A549 (cell line): ENCODE results near the gene ZFHX3.

ENCODE experiments used
- BHLHE40 ChIP-seq: IDR thresholded peaks from 2 replicates; pipeline ENCODE4 v1.6.1; 2012; ENCODE audit warnings: low read depth, low read length, inconsistent platforms
- CBX2 ChIP-seq: fragments of 200-600 bp; sonication (generic); IDR thresholded peaks from 2 replicates; pipeline ENCODE4 v1.6.1; 2016; ENCODE audit warnings: low read depth, mild to moderate bottlenecking, borderline replicate concordance
- EP300 ChIP-seq, 2 experiments: fragments of >200 bp; sonication (Bioruptor Twin); formaldehyde crosslinking; IDR thresholded peaks; 2 replicates in 1 of 2; 3 replicates in 1 of 2; pipeline ENCODE4 v1.6.1; 2016 to 2017
- PHF8 ChIP-seq: fragments of 200-600 bp; sonication (generic); IDR thresholded peaks from 2 replicates; pipeline ENCODE4 v1.6.1; 2016; ENCODE audit warnings: low read depth, mild to moderate bottlenecking, antibody characterized with exemption, moderate library complexity, borderline replicate concordance
- POLR2A ChIP-seq: IDR thresholded peaks from 2 replicates; pipeline ENCODE4 v1.6.1; 2012; ENCODE audit warnings: mild to moderate bottlenecking, low read length
- RAD21 ChIP-seq, 2 experiments: fragments of >200 bp in 1 of 2; sonication (Bioruptor Twin) in 1 of 2; formaldehyde crosslinking in 1 of 2; IDR thresholded peaks in 1 of 2; conservative IDR thresholded peaks in 1 of 2; 2 replicates in 1 of 2; 3 replicates in 1 of 2; pipeline ENCODE4 v1.6.1; 2012 to 2018; ENCODE audit warnings: inconsistent platforms in 1 of 2
- SMC3 ChIP-seq: fragments of >200 bp; sonication (Bioruptor Twin); formaldehyde crosslinking; IDR thresholded peaks from 3 replicates; pipeline ENCODE4 v1.6.1; 2018; ENCODE audit warnings: inconsistent platforms
- TF ChIP-seq, protein P1 (sequence below): fragments of >200 bp; sonication (Bioruptor Twin); formaldehyde crosslinking; IDR thresholded peaks from 3 replicates; pipeline ENCODE4 v1.5.1; 2016
- TF ChIP-seq, protein P2 (sequence below): fragments of 200-600 bp; sonication (generic); IDR thresholded peaks from 2 replicates; pipeline ENCODE4 v1.6.1; 2016; ENCODE audit warnings: antibody characterized with exemption, mild to moderate bottlenecking, moderate library complexity
- TF ChIP-seq, protein P3 (sequence below): fragments of >200 bp; sonication (Bioruptor Twin); formaldehyde crosslinking; IDR thresholded peaks from 2 replicates; pipeline ENCODE4 v1.6.1; 2016

DNA sequence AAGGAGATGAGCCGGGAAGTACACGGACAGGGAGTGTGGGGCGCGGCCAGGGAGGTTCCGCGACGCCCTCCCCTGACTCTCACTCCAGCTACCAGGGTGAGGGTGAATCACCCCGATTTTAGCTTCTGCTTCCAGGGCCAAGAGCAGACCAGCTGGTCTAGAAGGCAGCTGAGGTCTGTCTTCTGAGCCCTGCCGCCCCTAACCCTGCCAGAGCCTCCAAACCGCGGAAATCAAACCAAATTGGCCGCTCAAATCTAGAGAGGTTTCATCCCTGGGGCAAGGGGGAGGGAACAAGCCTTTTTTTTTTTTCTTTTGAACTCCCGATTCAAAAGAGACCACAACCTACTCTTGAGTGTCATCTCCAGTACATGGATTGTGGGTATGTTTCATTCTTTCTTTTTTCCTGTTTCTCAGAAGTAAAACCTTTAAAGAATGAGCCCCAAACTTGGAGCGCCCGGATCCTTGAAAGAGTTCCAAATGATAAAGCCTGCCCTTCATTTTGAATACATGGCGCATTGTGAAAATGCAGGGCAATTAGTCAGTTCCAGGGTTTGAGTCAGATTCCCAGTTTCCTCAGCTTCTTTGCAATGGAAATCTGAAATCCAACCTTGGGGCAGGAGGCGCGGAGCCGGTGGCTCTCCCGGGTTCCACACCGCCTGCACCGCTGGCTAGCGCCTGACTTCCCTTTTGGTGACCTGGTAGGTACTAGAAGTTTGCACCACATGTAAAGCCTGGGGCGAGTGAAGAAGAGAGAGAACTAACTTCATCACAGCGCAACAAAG lies 16.5 kb upstream of the ZFHX3 start:
- TF ChIP-seq, protein P1, sequence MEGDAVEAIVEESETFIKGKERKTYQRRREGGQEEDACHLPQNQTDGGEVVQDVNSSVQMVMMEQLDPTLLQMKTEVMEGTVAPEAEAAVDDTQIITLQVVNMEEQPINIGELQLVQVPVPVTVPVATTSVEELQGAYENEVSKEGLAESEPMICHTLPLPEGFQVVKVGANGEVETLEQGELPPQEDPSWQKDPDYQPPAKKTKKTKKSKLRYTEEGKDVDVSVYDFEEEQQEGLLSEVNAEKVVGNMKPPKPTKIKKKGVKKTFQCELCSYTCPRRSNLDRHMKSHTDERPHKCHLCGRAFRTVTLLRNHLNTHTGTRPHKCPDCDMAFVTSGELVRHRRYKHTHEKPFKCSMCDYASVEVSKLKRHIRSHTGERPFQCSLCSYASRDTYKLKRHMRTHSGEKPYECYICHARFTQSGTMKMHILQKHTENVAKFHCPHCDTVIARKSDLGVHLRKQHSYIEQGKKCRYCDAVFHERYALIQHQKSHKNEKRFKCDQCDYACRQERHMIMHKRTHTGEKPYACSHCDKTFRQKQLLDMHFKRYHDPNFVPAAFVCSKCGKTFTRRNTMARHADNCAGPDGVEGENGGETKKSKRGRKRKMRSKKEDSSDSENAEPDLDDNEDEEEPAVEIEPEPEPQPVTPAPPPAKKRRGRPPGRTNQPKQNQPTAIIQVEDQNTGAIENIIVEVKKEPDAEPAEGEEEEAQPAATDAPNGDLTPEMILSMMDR: no peak
- no peak for TF ChIP-seq CBX2
- no peak for TF ChIP-seq POLR2A
- TF ChIP-seq SMC3: no peak
- no peak for TF ChIP-seq PHF8
- TF ChIP-seq, protein P2, sequence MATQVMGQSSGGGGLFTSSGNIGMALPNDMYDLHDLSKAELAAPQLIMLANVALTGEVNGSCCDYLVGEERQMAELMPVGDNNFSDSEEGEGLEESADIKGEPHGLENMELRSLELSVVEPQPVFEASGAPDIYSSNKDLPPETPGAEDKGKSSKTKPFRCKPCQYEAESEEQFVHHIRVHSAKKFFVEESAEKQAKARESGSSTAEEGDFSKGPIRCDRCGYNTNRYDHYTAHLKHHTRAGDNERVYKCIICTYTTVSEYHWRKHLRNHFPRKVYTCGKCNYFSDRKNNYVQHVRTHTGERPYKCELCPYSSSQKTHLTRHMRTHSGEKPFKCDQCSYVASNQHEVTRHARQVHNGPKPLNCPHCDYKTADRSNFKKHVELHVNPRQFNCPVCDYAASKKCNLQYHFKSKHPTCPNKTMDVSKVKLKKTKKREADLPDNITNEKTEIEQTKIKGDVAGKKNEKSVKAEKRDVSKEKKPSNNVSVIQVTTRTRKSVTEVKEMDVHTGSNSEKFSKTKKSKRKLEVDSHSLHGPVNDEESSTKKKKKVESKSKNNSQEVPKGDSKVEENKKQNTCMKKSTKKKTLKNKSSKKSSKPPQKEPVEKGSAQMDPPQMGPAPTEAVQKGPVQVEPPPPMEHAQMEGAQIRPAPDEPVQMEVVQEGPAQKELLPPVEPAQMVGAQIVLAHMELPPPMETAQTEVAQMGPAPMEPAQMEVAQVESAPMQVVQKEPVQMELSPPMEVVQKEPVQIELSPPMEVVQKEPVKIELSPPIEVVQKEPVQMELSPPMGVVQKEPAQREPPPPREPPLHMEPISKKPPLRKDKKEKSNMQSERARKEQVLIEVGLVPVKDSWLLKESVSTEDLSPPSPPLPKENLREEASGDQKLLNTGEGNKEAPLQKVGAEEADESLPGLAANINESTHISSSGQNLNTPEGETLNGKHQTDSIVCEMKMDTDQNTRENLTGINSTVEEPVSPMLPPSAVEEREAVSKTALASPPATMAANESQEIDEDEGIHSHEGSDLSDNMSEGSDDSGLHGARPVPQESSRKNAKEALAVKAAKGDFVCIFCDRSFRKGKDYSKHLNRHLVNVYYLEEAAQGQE: no peak
- TF ChIP-seq BHLHE40: no peak
- no peak for TF ChIP-seq EP300 (IDR thresholded peaks at IDR 0.05)
- no peak for TF ChIP-seq RAD21 (conservative IDR thresholded peaks at IDR 0.05 in 1 of 2, IDR thresholded peaks at IDR 0.05 in 1 of 2)
- TF ChIP-seq, protein P3, sequence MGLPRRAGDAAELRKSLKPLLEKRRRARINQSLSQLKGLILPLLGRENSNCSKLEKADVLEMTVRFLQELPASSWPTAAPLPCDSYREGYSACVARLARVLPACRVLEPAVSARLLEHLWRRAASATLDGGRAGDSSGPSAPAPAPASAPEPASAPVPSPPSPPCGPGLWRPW: no peak
